Spleen (tissue), 11 donors: ENCODE results near the gene TRAPPC14. TPM values are rescaled to one million over a fixed set of nuclear protein-coding genes. Genes with fewer than 3 reads are reported as not detected.

Experiments
- DNase-seq: peaks from one replicate; pipeline ENCODE4 v3.0.0-alpha.2; 2020
- H3K27ac ChIP-seq, 8 donors: fragments of 200-600 bp; sonication (generic) in 7 of 8; 1 replicate in 4 of 8; 2 replicates in 4 of 8; pipeline versions ENCODE4 v1.5.0 to v1.8.0; 2016 to 2021; ENCODE audit warnings: inconsistent platforms in 4 of 8, mild to moderate bottlenecking in 4 of 8, moderate library complexity in 1 of 8
- H3K27me3 ChIP-seq, 7 donors: fragments of 200-600 bp; sonication (generic) in 6 of 7; replicated peaks in 1 of 7; 1 replicate in 4 of 7; 2 replicates in 3 of 7; pipeline versions ENCODE4 v1.5.0 to v1.8.0; 2016 to 2021; ENCODE audit warnings: inconsistent platforms in 3 of 7, mild to moderate bottlenecking in 1 of 7
- H3K36me3 ChIP-seq, 6 donors: fragments of 200-600 bp; sonication (generic) in 5 of 6; 1 replicate in 4 of 6; 2 replicates in 2 of 6; pipeline versions ENCODE4 v1.5.0 to v1.8.0; 2016 to 2021; ENCODE audit warnings: inconsistent platforms in 2 of 6
- H3K4me1 ChIP-seq, 6 donors: fragments of 200-600 bp; sonication (generic) in 5 of 6; 1 replicate in 3 of 6; 2 replicates in 3 of 6; pipeline versions ENCODE4 v1.5.0 to v1.8.0; 2016 to 2021; ENCODE audit warnings: inconsistent platforms in 3 of 6
- H3K4me3 ChIP-seq, 8 donors: fragments of 200-600 bp; sonication (generic) in 7 of 8; 1 replicate in 4 of 8; 2 replicates in 4 of 8; pipeline versions ENCODE4 v1.5.0 to v1.8.0; 2016 to 2021; ENCODE audit warnings: inconsistent platforms in 4 of 8, mild to moderate bottlenecking in 4 of 8, moderate library complexity in 2 of 8
- H3K9me3 ChIP-seq, 8 donors: fragments of 200-600 bp; sonication (generic) in 7 of 8; 1 replicate in 4 of 8; 2 replicates in 4 of 8; pipeline versions ENCODE4 v1.5.0 to v1.8.0; 2016 to 2021; ENCODE audit warnings: inconsistent platforms in 4 of 8
- POLR2A ChIP-seq, 3 donors: fragments of 450-650 bp; IDR thresholded peaks; one replicate each; pipeline ENCODE4 v1.5.1; 2017; ENCODE audit warnings: antibody characterized with exemption in 3 of 3, mild to moderate bottlenecking in 1 of 3
- POLR2AphosphoS5 ChIP-seq, 3 donors: sonication (generic); formaldehyde crosslinking; IDR thresholded peaks; one replicate each; pipeline ENCODE4 v1.5.1; 2017; ENCODE audit warnings: antibody characterized with exemption in 3 of 3
- WGBS, 5 donors: extraction: QIAGEN DNeasy Blood & Tissue Kit in 3 of 5; methylation state at CpG; one replicate each; pipeline versions ENCODE4 v1.1.5 to v1.1.7; 2013 to 2018; 5-methylcytosine and 5-hydroxymethylcytosine counted together
- intact Hi-C: fragments of 100-400 bp; cut with DNase I; formaldehyde crosslinking; loops from one replicate; pipeline ENCODE4 v1.15.0; 2023; ENCODE audit warnings: low total_unique reads
- polyA plus RNA-seq, 3 donors: library from polyadenylated mRNA; stranded (reverse); fragments of 200-250 nt; gene quantifications; one replicate each; pipeline ENCODE4 v1.2.1, GENCODE V29; 2013
- total RNA-seq, 7 donors: library from RNA; depleted of rRNA in 3 of 7; stranded (reverse); fragments of >200 nt in 3 of 7; fragmentation: NEBNext Ultra II Directional in 4 of 7; extraction: Animal tissue kit (Norgen Biotek cat#: 25700) in 4 of 7; gene quantifications; one replicate each; pipeline versions ENCODE4 v1.1.0 to v1.2.1, GENCODE V29; 2016 to 2021
- TF ChIP-seq, protein P1 (sequence below), 11 experiments: fragments of 200-600 bp in 7 of 11; fragments of 450-650 bp in 4 of 11; sonication (generic) in 4 of 11; IDR thresholded peaks in 8 of 11; conservative IDR thresholded peaks in 3 of 11; 1 replicate in 7 of 11; 2 replicates in 4 of 11; pipeline versions ENCODE4 v1.4.0 to v1.8.0; 2016 to 2021; ENCODE audit warnings: antibody characterized with exemption in 11 of 11, inconsistent platforms in 4 of 11, mild to moderate bottlenecking in 1 of 11
- donor health status: healthy with polysubstance abuse.
- donor health status: DM: no; HTN: no; CAD: no; lungs with moderate emphysema.
- donor health status: DM: no; HTN: no; CAD: no.
- donor health status: Bipolar disorder and iron deficiency.
- donor health status: healthy.
- donor health status: DM: no; HTN: no; CAD: no.
- donor health status: DM: yes; HTN: yes; CAD: no.

The TRAPPC14 gene
- total and polyA plus RNA-seq, 10 donors: 33.0 to 68.7 (median 49.8) TPM

DNA sequence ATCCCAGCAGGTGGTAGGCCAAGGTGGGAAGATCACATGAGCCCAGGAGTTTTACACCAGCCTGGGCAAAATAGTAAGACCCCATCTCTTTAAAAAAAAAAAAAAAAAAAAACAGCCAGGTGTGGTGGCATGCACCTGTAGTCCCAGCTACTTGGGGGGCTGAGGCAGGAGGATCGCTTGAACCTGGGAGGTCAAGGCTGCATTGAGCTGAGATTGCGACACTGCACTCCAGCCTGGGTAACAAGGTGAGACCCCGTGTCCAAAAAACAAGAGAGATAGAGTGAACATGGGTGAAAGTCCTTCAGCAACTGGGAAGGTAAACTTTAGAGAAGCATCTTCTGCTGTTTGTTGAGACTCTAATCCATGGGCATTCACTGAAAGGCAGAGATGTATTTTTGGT, 16.1 kb downstream of the TRAPPC14 start:
- H3K27ac ChIP-seq: peak overlapping the region in 2 of 8 donors; percentile 64 to 79
- 90 to 99% (median 94%) methylated on average over 3 of the region's 3 CpGs for WGBS, 5 donors

DNA sequence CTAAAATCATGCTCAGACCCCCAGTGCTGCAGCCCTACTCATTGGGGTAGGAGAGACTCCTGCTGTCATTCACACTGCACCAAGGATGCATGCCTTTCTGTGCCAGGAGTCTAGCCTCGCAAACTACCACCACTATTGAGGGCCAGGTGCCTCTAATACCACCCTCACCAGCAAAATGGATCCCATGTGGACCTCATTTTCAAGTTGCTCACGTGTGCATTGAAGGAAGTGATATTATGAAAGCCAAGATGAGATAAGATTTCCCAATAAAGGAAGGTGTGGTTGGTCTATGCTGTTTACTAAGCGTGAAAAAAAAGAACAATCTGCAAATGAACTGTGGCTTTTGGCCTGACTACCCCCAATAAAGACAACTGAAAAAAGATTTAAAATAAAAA, 17.0 kb downstream of the TRAPPC14 start:
- peak overlapping the region in 4 of 8 donors; percentile 36 to 79 (median 56) for H3K27ac ChIP-seq
- TF ChIP-seq POLR2A (IDR thresholded peaks at IDR 0.05): no peak
- no peak for TF ChIP-seq POLR2AphosphoS5 (IDR thresholded peaks at IDR 0.05)
- TF ChIP-seq, protein P1, sequence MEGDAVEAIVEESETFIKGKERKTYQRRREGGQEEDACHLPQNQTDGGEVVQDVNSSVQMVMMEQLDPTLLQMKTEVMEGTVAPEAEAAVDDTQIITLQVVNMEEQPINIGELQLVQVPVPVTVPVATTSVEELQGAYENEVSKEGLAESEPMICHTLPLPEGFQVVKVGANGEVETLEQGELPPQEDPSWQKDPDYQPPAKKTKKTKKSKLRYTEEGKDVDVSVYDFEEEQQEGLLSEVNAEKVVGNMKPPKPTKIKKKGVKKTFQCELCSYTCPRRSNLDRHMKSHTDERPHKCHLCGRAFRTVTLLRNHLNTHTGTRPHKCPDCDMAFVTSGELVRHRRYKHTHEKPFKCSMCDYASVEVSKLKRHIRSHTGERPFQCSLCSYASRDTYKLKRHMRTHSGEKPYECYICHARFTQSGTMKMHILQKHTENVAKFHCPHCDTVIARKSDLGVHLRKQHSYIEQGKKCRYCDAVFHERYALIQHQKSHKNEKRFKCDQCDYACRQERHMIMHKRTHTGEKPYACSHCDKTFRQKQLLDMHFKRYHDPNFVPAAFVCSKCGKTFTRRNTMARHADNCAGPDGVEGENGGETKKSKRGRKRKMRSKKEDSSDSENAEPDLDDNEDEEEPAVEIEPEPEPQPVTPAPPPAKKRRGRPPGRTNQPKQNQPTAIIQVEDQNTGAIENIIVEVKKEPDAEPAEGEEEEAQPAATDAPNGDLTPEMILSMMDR (IDR thresholded peaks at IDR 0.05 in 8 of 11, conservative IDR thresholded peaks at IDR 0.05 in 3 of 11): no peak

More for the DNA sequence above, 16.1 kb downstream of the TRAPPC14 start:
- no peaks in the 10 kb centered on the region for H3K9me3 ChIP-seq
- no peaks in the 10 kb centered on the region for H3K36me3 ChIP-seq
- TF ChIP-seq, protein P1 (IDR thresholded peaks at IDR 0.05 in 8 of 11, conservative IDR thresholded peaks at IDR 0.05 in 3 of 11): no peak
- TF ChIP-seq POLR2AphosphoS5 (IDR thresholded peaks at IDR 0.05) (no peak), POLR2A (IDR thresholded peaks at IDR 0.05) (no peak)
- intact Hi-C loops: no loop called here
- no peak overlapping the region for H3K4me3 ChIP-seq
- no peak for DNase-seq
- peaks cover 0 to 30% (median 12%) of the 10 kb centered on the region in 6 donors for H3K4me1 ChIP-seq
- no peaks in the 10 kb centered on the region for H3K27me3 ChIP-seq

DNA sequence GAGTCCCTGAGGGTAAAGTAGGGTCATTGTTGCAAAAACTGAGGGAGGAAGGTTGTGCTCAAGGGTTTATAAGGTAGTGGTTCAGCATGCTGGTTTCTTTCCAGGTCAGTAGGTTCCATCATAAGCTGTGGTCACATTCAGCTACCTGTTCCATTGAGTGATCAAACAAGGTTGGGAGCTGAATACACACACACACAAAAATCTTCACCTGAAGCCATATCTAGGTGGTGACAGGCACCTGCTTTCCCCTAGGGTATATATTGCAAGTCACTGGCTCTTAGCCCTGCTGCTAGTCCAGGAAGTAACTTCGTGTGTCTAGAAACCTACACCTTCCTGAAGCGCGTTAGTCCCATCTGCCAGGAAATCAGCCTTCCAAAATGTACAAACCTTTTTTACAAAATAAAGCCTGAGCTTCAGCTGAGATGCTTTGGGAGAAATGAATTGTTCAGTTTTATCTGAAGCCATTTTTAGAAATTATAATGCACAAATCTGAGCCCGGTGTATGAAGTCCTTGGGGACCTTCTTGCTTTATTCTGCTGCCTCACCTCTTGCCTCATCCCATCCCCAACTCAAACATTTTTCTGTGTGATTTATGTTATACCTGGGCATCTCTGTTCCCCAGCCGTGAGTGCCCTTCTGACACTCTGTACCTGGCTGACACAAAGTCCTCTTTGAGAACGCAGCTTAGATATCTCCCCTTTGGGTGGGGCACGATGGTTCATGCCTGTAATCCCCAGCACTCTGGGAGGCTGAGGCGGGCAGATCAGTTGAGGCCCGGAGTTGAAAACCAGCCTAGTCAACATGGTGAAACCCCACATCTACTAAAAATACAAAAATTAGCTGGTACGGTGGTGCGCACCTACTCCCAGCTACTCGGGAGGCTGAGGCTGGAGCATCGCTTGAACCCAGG, 20.4 kb downstream of the TRAPPC14 start:
- TF ChIP-seq, protein P1 (IDR thresholded peaks at IDR 0.05 in 8 of 11, conservative IDR thresholded peaks at IDR 0.05 in 3 of 11): no peak
- Histone ChIP-seq H3K27me3 (no peaks in the 10 kb centered on the region), H3K36me3 (no peaks in the 10 kb centered on the region), H3K4me1 (peaks cover 0 to 27% (median 12%) of the 10 kb centered on the region in 6 donors), H3K27ac (peak overlapping the region in 2 of 8 donors; percentile 22), H3K9me3 (no peaks in the 10 kb centered on the region), H3K4me3 (no peak overlapping the region)
- intact Hi-C loops: loop anchor here (10.0 kb wide), 2 partner anchors 87 to 207 kb away; no protein-coding TSS in a partner anchor
- WGBS, 5 donors: 70 to 72% (median 71%) methylated on average over 13 of the region's 13 CpGs
- peak; percentile 23 for DNase-seq

More for the DNA sequence above, 17.0 kb downstream of the TRAPPC14 start:
- H3K27me3 ChIP-seq: no peaks in the 10 kb centered on the region
- no peaks in the 10 kb centered on the region for H3K9me3 ChIP-seq
- H3K4me3 ChIP-seq: peak overlapping the region in 1 of 8 donors; percentile 11
- H3K36me3 ChIP-seq: no peaks in the 10 kb centered on the region
- WGBS, 5 donors: 41 to 54% (median 49%) methylated on average over 3 of the region's 3 CpGs
- DNase-seq: no peak
- intact Hi-C loops: no loop called here
- peaks cover 0 to 30% (median 12%) of the 10 kb centered on the region in 6 donors for H3K4me1 ChIP-seq

DNA sequence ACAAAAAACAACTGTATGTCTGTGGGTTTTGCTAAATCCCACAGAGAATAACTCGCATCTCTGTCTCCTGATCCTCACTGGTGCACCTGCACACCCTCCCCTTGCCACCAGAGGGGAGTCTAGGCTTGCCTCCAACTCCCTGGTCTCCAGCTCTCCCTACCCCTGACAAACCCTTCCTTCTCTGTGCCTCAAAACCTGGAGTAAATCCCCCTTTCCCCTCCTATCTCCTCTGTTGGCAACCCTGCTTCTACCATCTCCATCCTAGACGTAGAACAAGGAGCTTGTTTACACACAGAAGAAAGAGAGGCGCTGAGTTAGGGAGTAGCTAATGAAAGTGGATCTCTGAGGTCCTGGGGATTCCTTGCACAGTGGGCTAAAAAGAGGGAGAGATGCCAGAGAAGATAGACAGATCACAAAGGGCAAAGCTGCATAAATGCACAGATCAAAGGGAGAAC, 25.8 kb downstream of the TRAPPC14 start:
- peak; percentile 88 for DNase-seq
- intact Hi-C loops: loop anchor here (10.0 kb wide), 2 partner anchors 92 to 212 kb away; no protein-coding TSS in a partner anchor
- 28 to 39% (median 30%) methylated on average over 3 of the region's 3 CpGs for WGBS, 5 donors
- Histone ChIP-seq H3K4me3 (no peak overlapping the region), H3K27me3 (no peaks in the 10 kb centered on the region), H3K4me1 (peaks cover 13 to 36% (median 21%) of the 10 kb centered on the region in 6 donors), H3K36me3 (no peaks in the 10 kb centered on the region), H3K9me3 (no peaks in the 10 kb centered on the region), H3K27ac (no peak overlapping the region)
- TF ChIP-seq POLR2A (IDR thresholded peaks at IDR 0.05) (no peak), POLR2AphosphoS5 (IDR thresholded peaks at IDR 0.05) (peak in 1 of 3 donors; percentile 67)
- TF ChIP-seq, protein P1 (IDR thresholded peaks at IDR 0.05 in 8 of 11, conservative IDR thresholded peaks at IDR 0.05 in 3 of 11): peak; percentile 75 to 96 (median 92)
